ENCODE data around the gene TBX20.
"Not testable (repeated sequence)": the region's sequence is repeated elsewhere in the genome, so short reads cannot be mapped to it uniquely, and the experiment has no call there.

The TBX20 gene

DNA sequence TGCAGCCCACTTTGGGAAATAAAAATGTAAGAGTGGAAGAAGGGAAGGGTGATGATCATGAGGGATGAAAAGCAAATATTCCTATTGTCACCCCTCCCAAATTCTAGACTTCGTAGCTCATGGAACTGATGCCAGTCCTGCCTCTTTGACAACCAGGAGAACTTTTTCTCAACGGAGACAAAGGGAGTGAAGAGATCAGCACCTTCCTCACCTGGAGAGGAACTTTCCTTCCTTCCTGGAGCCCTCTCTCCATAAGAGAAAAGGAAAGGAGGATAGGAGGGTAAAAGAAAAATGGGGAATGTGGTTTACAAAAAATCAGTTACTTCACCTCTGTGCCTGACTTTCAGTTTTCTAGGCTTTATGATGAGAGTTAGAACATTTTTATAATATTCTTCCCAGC is 3.4 kb downstream of the TBX20 start:
- no peak for TF ChIP-seq CTCF (IDR thresholded peaks at IDR 0.05)
- DNase-seq (ENCODE audit: low spot score), result no peak
- Histone ChIP-seq H3K4me3 (peak overlapping the region; percentile 91), H3K27ac (peak overlapping the region in 1 of 2 donors; percentile 59)

DNA sequence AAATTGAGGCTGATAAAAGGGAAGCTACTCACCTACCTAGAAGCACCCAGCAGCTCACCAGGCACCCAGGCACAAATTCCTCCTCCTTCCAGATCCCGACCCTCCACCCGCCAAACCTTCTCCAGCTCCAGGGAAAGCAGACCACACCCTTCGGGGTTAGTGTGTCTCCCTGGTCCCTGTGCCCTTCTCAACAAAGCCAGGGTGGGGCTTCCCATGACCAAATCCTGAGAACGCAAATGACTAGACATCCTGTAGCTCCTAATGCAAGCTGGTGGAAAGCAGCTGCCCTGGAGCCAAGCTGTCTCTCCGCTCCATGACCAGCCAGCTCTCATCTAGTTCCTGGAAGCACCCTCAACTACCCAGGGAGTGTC is 4.4 kb downstream of the TBX20 start:
- H3K4me3 ChIP-seq, result peak overlapping the region; percentile 91
- peak overlapping the region; percentile 5 to 59 for H3K27ac ChIP-seq
- no peak for TF ChIP-seq CTCF (IDR thresholded peaks at IDR 0.05)
- no peak for DNase-seq (ENCODE audit: low spot score)

- DNase-seq (ENCODE audit: low spot score), result no peak
- no peak for TF ChIP-seq CTCF (IDR thresholded peaks at IDR 0.05)
Observed at GRCh38 chr7:35248576-35249536, 5.0 kb downstream of the TBX20 start.

DNA sequence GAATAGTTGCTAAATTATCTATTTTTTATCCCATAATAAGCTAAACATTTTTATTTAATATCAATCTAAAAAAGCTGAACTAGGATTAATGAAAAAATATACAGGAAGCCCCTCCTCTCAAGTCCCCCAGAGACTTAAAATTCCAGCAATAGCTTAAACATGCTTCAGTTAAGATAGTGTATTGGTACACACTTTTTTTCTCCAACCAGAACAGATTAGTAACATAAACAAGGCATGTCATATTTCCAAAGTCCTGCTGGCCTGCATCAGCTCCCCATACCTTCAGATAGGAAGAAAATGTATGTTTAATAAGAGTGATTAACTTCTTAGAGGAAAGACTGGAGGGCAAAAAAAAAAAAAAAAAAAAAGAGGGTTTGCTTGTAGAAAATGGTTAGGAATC is 7.1 kb downstream of the TBX20 start:
- Histone ChIP-seq H3K27ac (no peak overlapping the region), H3K4me3 (no peak overlapping the region)
- no peak for DNase-seq (ENCODE audit: low spot score)
- TF ChIP-seq CTCF (IDR thresholded peaks at IDR 0.05), result no peak

More at GRCh38 chr7:35248576-35249536, 5.0 kb downstream of the TBX20 start:
- Histone ChIP-seq H3K27ac (peak overlapping the region; percentile 22 to 59), H3K4me3 (peak overlapping the region; percentile 91)

DNA sequence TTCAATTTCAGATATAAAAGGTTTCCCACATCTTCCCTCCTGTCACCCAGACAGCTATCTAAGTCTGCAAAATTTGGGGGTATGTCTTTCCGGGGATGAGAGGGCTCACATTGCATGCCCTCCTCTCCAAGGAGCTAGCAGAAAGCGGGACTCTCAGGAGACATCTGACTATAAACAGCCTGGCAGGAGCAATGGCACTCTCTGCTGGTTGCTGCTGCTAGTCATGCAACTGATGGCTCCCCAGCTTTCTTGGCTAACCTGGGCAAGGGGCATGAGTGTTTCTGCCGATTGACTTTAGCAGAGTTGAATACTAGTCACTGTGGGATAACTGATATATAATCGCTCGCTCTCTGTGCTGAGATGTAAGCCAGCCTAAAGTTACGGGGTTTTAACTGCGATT is 12.0 kb downstream of the TBX20 start:
- no peak overlapping the region for H3K4me3 ChIP-seq
- TF ChIP-seq CTCF (IDR thresholded peaks at IDR 0.05), result no peak
- no peak for DNase-seq (ENCODE audit: low spot score)
- H3K27ac ChIP-seq, result no peak overlapping the region

DNA sequence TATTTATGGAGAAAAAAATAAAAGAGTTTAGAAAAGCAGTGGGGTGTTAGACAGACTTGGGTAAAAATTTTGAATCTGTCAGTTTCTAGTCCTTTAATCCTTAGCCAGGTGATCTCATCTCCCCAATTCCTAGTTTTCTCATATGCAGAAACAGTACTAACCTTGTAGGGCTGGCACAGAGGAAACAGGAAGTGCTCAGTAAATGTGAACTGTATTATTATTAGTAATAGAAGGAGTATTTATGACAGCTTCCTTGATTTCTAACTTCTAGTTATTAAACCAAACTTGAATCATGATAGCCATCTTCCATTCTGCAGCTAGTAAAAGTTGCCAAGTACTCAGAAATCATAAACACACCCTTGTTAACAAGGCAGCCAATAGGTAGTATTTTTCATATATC is 12.5 kb downstream of the TBX20 start:
- DNase-seq (ENCODE audit: low spot score), result no peak
- H3K4me3 ChIP-seq, result no peak overlapping the region
- TF ChIP-seq CTCF (IDR thresholded peaks at IDR 0.05), result no peak
- no peak overlapping the region for H3K27ac ChIP-seq

DNA sequence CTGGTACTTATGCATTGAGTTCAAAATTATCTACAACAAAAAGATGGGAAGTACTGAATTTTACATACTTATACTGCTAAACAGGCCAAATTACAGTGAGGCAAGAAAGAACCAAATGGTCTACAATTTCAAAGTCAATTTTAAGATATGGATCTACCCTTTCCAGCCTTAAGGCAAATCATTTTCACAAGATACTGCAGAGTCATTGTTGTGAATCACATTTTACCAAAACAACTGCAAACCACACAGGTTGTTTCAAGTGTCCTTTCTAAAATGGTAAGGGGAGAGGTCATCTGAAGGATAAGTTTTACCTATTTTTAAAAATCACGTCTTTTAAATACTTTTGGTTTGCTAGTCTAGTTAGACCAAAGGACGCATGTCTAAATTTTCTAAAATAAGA is 12.9 kb downstream of the TBX20 start:
- not testable (repeated sequence) for H3K27ac ChIP-seq; DNase-seq (ENCODE audit: low spot score); H3K4me3 ChIP-seq

DNA sequence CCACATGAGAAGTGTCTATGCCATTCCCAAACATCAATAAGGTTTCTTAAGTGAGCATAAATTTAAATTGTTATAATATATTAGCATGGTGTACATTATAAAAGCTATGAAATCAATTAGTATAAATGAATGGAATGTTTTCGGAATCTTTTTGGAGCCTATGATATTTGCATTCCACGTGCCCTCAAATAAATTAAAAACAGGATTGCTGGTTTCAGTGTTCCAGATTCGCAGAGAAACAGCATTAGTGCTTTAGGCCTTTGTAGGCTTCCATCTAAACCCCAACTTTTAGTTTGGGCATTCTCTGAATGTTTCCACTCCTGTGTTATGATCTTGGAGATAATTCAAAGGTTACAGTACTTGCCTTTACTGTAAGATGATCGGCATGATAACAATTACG is 15.4 kb downstream of the TBX20 start:
- H3K4me3 ChIP-seq; DNase-seq (ENCODE audit: low spot score); H3K27ac ChIP-seq: not testable (repeated sequence)

Data from coronary artery (tissue), 2 donors.